Spleen (tissue), 11 donors: ENCODE results near the gene SENP1. TPM values are rescaled to one million over a fixed set of nuclear protein-coding genes. Genes with fewer than 3 reads are reported as not detected.
"Not testable (repeated sequence)": the region's sequence is repeated elsewhere in the genome, so short reads cannot be mapped to it uniquely, and the experiment has no call there.

Experiments
- DNase-seq: peaks from one replicate; pipeline ENCODE4 v3.0.0-alpha.2; 2020
- H3K27ac ChIP-seq, 8 donors: fragments of 200-600 bp; sonication (generic) in 7 of 8; 1 replicate in 4 of 8; 2 replicates in 4 of 8; pipeline versions ENCODE4 v1.5.0 to v1.8.0; 2016 to 2021; ENCODE audit warnings: inconsistent platforms in 4 of 8, mild to moderate bottlenecking in 4 of 8, moderate library complexity in 1 of 8
- H3K27me3 ChIP-seq, 7 donors: fragments of 200-600 bp; sonication (generic) in 6 of 7; replicated peaks in 1 of 7; 1 replicate in 4 of 7; 2 replicates in 3 of 7; pipeline versions ENCODE4 v1.5.0 to v1.8.0; 2016 to 2021; ENCODE audit warnings: inconsistent platforms in 3 of 7, mild to moderate bottlenecking in 1 of 7
- H3K36me3 ChIP-seq, 6 donors: fragments of 200-600 bp; sonication (generic) in 5 of 6; 1 replicate in 4 of 6; 2 replicates in 2 of 6; pipeline versions ENCODE4 v1.5.0 to v1.8.0; 2016 to 2021; ENCODE audit warnings: inconsistent platforms in 2 of 6
- H3K4me1 ChIP-seq, 6 donors: fragments of 200-600 bp; sonication (generic) in 5 of 6; 1 replicate in 3 of 6; 2 replicates in 3 of 6; pipeline versions ENCODE4 v1.5.0 to v1.8.0; 2016 to 2021; ENCODE audit warnings: inconsistent platforms in 3 of 6
- H3K4me3 ChIP-seq, 8 donors: fragments of 200-600 bp; sonication (generic) in 7 of 8; 1 replicate in 4 of 8; 2 replicates in 4 of 8; pipeline versions ENCODE4 v1.5.0 to v1.8.0; 2016 to 2021; ENCODE audit warnings: inconsistent platforms in 4 of 8, mild to moderate bottlenecking in 4 of 8, moderate library complexity in 2 of 8
- H3K9me3 ChIP-seq, 8 donors: fragments of 200-600 bp; sonication (generic) in 7 of 8; 1 replicate in 4 of 8; 2 replicates in 4 of 8; pipeline versions ENCODE4 v1.5.0 to v1.8.0; 2016 to 2021; ENCODE audit warnings: inconsistent platforms in 4 of 8
- CTCF ChIP-seq, 11 experiments: fragments of 200-600 bp in 7 of 11; fragments of 450-650 bp in 4 of 11; sonication (generic) in 4 of 11; IDR thresholded peaks in 8 of 11; conservative IDR thresholded peaks in 3 of 11; 1 replicate in 7 of 11; 2 replicates in 4 of 11; pipeline versions ENCODE4 v1.4.0 to v1.8.0; 2016 to 2021; ENCODE audit warnings: antibody characterized with exemption in 11 of 11, inconsistent platforms in 4 of 11, mild to moderate bottlenecking in 1 of 11
- POLR2A ChIP-seq, 3 donors: fragments of 450-650 bp; IDR thresholded peaks; one replicate each; pipeline ENCODE4 v1.5.1; 2017; ENCODE audit warnings: antibody characterized with exemption in 3 of 3, mild to moderate bottlenecking in 1 of 3
- POLR2AphosphoS5 ChIP-seq, 3 donors: sonication (generic); formaldehyde crosslinking; IDR thresholded peaks; one replicate each; pipeline ENCODE4 v1.5.1; 2017; ENCODE audit warnings: antibody characterized with exemption in 3 of 3
- WGBS, 5 donors: extraction: QIAGEN DNeasy Blood & Tissue Kit in 3 of 5; methylation state at CpG; one replicate each; pipeline versions ENCODE4 v1.1.5 to v1.1.7; 2013 to 2018; 5-methylcytosine and 5-hydroxymethylcytosine counted together
- intact Hi-C: fragments of 100-400 bp; cut with DNase I; formaldehyde crosslinking; loops from one replicate; pipeline ENCODE4 v1.15.0; 2023; ENCODE audit warnings: low total_unique reads
- polyA plus RNA-seq, 3 donors: library from polyadenylated mRNA; stranded (reverse); fragments of 200-250 nt; gene quantifications; one replicate each; pipeline ENCODE4 v1.2.1, GENCODE V29; 2013
- total RNA-seq, 7 donors: library from RNA; depleted of rRNA in 3 of 7; stranded (reverse); fragments of >200 nt in 3 of 7; fragmentation: NEBNext Ultra II Directional in 4 of 7; extraction: Animal tissue kit (Norgen Biotek cat#: 25700) in 4 of 7; gene quantifications; one replicate each; pipeline versions ENCODE4 v1.1.0 to v1.2.1, GENCODE V29; 2016 to 2021
- donor health status: healthy with polysubstance abuse.
- donor health status: DM: no; HTN: no; CAD: no; lungs with moderate emphysema.
- donor health status: DM: no; HTN: no; CAD: no.
- donor health status: Bipolar disorder and iron deficiency.
- donor health status: healthy.
- donor health status: DM: no; HTN: no; CAD: no.
- donor health status: DM: yes; HTN: yes; CAD: no.

Gene SENP1
- total and polyA plus RNA-seq, 10 donors: 3.7 to 37.4 (median 25.6) TPM

GRCh38 chr12:48125985-48126384, 20.1 kb upstream of the SENP1 start:
- intact Hi-C loops: no loop called here
- DNase-seq: no peak
- WGBS, 5 donors: 91 to 96% (median 96%) methylated on average over 4 of the region's 4 CpGs
- Histone ChIP-seq H3K4me1 (peaks cover 0 to 2% (median 0%) of the 10 kb centered on the region in 6 donors), H3K36me3 (peaks cover 0 to 81% (median 17%) of the 10 kb centered on the region in 6 donors), H3K27ac (no peak overlapping the region), H3K4me3 (no peak overlapping the region), H3K27me3 (no peaks in the 10 kb centered on the region), H3K9me3 (no peaks in the 10 kb centered on the region)
- TF ChIP-seq POLR2A (IDR thresholded peaks at IDR 0.05) (no peak), POLR2AphosphoS5 (IDR thresholded peaks at IDR 0.05) (no peak), CTCF (IDR thresholded peaks at IDR 0.05 in 8 of 11, conservative IDR thresholded peaks at IDR 0.05 in 3 of 11) (no peak)

GRCh38 chr12:48125542-48125941, 19.7 kb upstream of the SENP1 start:
- H3K9me3 ChIP-seq, H3K4me3 ChIP-seq, H3K27me3 ChIP-seq, DNase-seq, H3K4me1 ChIP-seq, intact Hi-C loops, H3K27ac ChIP-seq: not testable (repeated sequence)
- 85 to 98% (median 95%) methylated on average over 2 to 5 of the region's 5 CpGs for WGBS, 5 donors
- H3K36me3 ChIP-seq: peaks cover 0 to 77% (median 15%) of the 10 kb centered on the region in 6 donors

- 85 to 94% (median 86%) methylated on average over 4 of the region's 4 CpGs for WGBS, 5 donors
- Histone ChIP-seq H3K9me3 (no peaks in the 10 kb centered on the region), H3K27ac (no peak overlapping the region), H3K27me3 (no peaks in the 10 kb centered on the region), H3K36me3 (peaks cover 0 to 57% (median 12%) of the 10 kb centered on the region in 6 donors), H3K4me3 (no peak overlapping the region), H3K4me1 (peaks cover 5 to 28% (median 13%) of the 10 kb centered on the region in 6 donors)
- intact Hi-C loops: no loop called here
- DNase-seq: no peak
- no peak for TF ChIP-seq CTCF (IDR thresholded peaks at IDR 0.05 in 8 of 11, conservative IDR thresholded peaks at IDR 0.05 in 3 of 11)
- TF ChIP-seq POLR2AphosphoS5 (IDR thresholded peaks at IDR 0.05): no peak
These were observed 17.3 kb upstream of the SENP1 start for GRCh38 chr12:48123169-48123568.

DNA sequence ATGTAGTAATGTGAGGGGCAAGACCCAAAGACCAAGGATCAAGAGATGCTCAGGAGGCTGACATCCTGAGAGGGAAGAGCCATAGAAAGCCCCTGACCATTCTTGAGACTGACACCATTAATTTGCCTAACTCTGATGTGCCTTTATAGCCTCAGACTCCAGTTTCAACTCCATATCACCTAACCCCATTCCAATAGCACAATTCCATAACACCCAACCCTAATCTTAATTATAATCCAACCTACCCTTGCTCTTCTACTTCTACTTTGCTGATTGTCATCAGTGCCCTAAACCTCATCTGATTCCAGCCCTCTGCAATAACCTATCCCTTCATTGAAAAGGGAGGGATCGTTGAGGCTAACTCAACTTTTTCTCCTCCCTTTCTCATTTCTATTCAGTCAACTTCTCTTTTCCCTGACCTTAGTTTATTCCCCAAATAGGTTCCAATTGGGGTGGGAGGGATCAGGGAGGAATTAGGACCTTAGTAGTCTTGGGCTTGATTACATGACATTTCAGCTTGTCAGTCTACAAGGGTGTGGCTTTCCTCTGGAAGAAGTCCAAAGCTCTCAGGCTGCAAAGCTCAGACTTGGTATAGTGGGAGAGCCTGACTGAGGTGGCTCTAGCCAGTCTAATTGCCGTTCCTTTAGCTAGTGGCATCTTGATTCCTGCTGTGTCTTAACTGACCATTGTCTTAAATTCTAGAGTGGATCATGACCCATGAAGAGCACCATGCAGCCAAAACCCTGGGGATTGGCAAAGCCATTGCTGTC, 16.4 kb upstream of the SENP1 start:
- Histone ChIP-seq H3K27me3 (no peaks in the 10 kb centered on the region), H3K27ac (no peak overlapping the region), H3K9me3 (no peaks in the 10 kb centered on the region), H3K4me1 (peaks cover 5 to 28% (median 13%) of the 10 kb centered on the region in 6 donors), H3K4me3 (no peak overlapping the region), H3K36me3 (peaks cover 0 to 48% (median 10%) of the 10 kb centered on the region in 6 donors)
- TF ChIP-seq POLR2A (IDR thresholded peaks at IDR 0.05) (no peak), POLR2AphosphoS5 (IDR thresholded peaks at IDR 0.05) (no peak), CTCF (IDR thresholded peaks at IDR 0.05 in 8 of 11, conservative IDR thresholded peaks at IDR 0.05 in 3 of 11) (no peak)
- 85 to 99% (median 89%) methylated on average over 2 of the region's 2 CpGs for WGBS, 5 donors
- no peak for DNase-seq
- intact Hi-C loops: no loop called here
